Adipocyte (in vitro differentiated cells): ENCODE data around the gene PIEZO2.

Experiments
- DNase-seq: peaks from one replicate; pipeline ENCODE4 v3.0.0-alpha.2; 2015; ENCODE audit warnings: low read depth
- H3K27me3 ChIP-seq: replicated peaks from 2 replicates; pipeline ENCODE4 v1.7.0; 2013; ENCODE audit warnings: mild to moderate bottlenecking, low read length, moderate library complexity; ENCODE audit not compliant: control insufficient read depth, insufficient read depth
- H3K36me3 ChIP-seq: 2 replicates; pipeline ENCODE4 v1.7.0; 2013; ENCODE audit warnings: low read length, mild to moderate bottlenecking, moderate library complexity; ENCODE audit not compliant: control insufficient read depth, insufficient read depth, severe bottlenecking
- H3K4me1 ChIP-seq: 2 replicates; pipeline ENCODE4 v1.7.0; 2013; ENCODE audit warnings: mild to moderate bottlenecking, low read length, moderate library complexity; ENCODE audit not compliant: control insufficient read depth, insufficient read depth
- H3K4me3 ChIP-seq: 2 replicates; pipeline ENCODE4 v1.7.0; 2013; ENCODE audit warnings: mild to moderate bottlenecking, low read length, moderate library complexity
- H3K9ac ChIP-seq: 2 replicates; pipeline ENCODE4 v1.7.0; 2013; ENCODE audit warnings: mild to moderate bottlenecking, low read length, moderate library complexity
- H3K9me3 ChIP-seq: 2 replicates; pipeline ENCODE4 v1.7.0; 2013; ENCODE audit warnings: mild to moderate bottlenecking, low read length, moderate library complexity; ENCODE audit not compliant: control insufficient read depth

The PIEZO2 gene

GRCh38 chr18:11002277-11002676 lies 147.1 kb downstream of the PIEZO2 start:
- peaks cover 5% of the 10 kb centered on the region for H3K27me3 ChIP-seq
- no peaks in the 10 kb centered on the region for H3K36me3 ChIP-seq
- no peak overlapping the region for H3K9ac ChIP-seq
- H3K4me1 ChIP-seq = no peaks in the 10 kb centered on the region
- no peak for DNase-seq
- H3K9me3 ChIP-seq = peaks cover 15% of the 10 kb centered on the region
- no peak overlapping the region for H3K4me3 ChIP-seq

DNA sequence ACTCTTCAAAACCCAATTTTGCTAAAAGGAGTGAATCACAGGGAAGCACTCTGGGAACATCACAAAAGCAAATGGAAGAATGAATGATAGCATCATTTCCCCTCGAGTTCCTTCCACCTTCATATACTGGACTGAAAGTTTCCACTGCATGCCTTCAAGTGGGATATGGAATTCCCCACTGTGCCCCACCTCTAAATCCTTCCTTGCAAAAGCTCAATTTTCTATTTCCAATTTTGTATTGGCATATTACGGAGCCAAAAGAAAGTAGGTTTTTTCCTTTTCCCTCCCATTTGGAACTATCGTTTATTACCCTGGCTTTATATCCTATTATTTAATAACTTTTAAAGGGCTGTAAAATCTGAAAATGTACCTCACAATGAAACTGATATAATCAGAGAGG lies 149.3 kb downstream of the PIEZO2 start:
- Histone ChIP-seq H3K36me3 (no peaks in the 10 kb centered on the region), H3K4me1 (no peaks in the 10 kb centered on the region), H3K27me3 (no peaks in the 10 kb centered on the region), H3K9me3 (peaks cover 15% of the 10 kb centered on the region), H3K4me3 (no peak overlapping the region), H3K9ac (no peak overlapping the region)
- DNase-seq = no peak

DNA sequence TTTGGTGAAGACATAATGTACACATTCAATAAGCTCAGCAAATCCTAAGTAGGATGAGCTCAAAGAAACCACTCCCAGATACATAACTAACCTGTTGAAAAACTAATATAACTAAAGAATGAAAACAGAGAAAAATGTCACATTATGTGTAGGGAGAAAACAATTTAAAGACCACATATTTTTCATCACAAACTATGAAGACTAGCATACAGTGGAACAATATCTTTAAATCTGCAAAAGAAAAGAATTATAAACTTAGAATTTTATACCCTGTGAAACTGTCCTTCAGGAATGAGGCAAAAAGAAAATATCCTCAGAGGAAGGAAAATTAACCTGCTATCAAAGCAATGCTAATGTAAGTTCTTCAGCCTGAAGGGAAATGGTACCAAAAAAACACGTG lies 151.5 kb downstream of the PIEZO2 start:
- Histone ChIP-seq H3K4me1 (no peaks in the 10 kb centered on the region), H3K36me3 (no peaks in the 10 kb centered on the region), H3K4me3 (no peak overlapping the region), H3K9me3 (peaks cover 15% of the 10 kb centered on the region), H3K9ac (no peak overlapping the region), H3K27me3 (no peaks in the 10 kb centered on the region)
- no peak for DNase-seq

GRCh38 chr18:10995550-10995949 lies 153.8 kb downstream of the PIEZO2 start:
- peaks cover 19% of the 10 kb centered on the region for H3K9me3 ChIP-seq
- no peak overlapping the region for H3K9ac ChIP-seq
- no peak for DNase-seq
- H3K4me1 ChIP-seq = no peaks in the 10 kb centered on the region
- H3K4me3 ChIP-seq = no peak overlapping the region
- H3K27me3 ChIP-seq = no peaks in the 10 kb centered on the region
- H3K36me3 ChIP-seq = no peaks in the 10 kb centered on the region

DNA sequence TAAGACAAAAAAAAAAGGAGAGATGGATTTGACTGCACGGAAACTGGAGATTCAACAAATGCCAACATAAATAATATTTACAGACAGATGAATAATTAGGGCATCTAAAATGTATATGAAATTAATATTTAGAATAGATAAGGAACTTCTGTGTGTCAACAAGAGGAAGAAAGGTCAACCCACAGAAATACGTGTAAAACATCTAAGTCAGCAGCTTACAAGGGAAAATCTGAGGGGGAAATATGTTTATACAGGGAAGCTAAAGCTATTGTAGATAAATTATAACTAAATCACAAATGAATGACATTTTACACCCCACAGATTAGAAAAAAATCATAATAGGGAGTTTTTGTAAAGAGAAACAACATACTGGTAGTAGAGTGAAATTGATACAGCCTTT lies 159.9 kb downstream of the PIEZO2 start:
- H3K9ac ChIP-seq = no peak overlapping the region
- no peak for DNase-seq
- H3K36me3 ChIP-seq = no peaks in the 10 kb centered on the region
- peaks cover 40% of the 10 kb centered on the region for H3K9me3 ChIP-seq
- H3K4me1 ChIP-seq = no peaks in the 10 kb centered on the region
- H3K27me3 ChIP-seq = no peaks in the 10 kb centered on the region
- H3K4me3 ChIP-seq = no peak overlapping the region

DNA sequence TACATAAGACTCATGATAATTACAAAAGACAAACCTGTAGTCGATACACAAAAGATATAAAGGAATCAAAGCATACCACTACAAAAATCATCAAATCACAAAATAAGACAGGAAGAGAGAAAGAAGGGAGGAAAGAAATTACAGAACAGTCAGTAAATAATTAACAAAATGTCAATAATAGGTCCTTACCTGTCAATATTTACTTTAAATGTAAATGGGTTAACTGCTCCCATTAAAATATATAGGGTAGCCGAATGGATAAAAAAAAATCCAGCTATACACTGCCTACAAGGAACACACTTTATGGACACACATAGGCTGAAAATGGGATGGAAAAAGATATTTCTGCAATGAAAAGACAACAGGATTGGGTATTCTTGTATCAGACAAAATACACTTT lies 163.7 kb downstream of the PIEZO2 start:
- DNase-seq = no peak
- Histone ChIP-seq H3K9ac (no peak overlapping the region), H3K36me3 (no peaks in the 10 kb centered on the region), H3K27me3 (no peaks in the 10 kb centered on the region), H3K9me3 (peaks cover 52% of the 10 kb centered on the region), H3K4me1 (no peaks in the 10 kb centered on the region), H3K4me3 (no peak overlapping the region)

- no peak overlapping the region for H3K9ac ChIP-seq
- no peak overlapping the region for H3K4me3 ChIP-seq
- H3K9me3 ChIP-seq = peaks cover 20% of the 10 kb centered on the region
- DNase-seq = no peak
- H3K36me3 ChIP-seq = no peaks in the 10 kb centered on the region
- H3K27me3 ChIP-seq = no peaks in the 10 kb centered on the region
- H3K4me1 ChIP-seq = no peaks in the 10 kb centered on the region
These were observed 170.0 kb downstream of the PIEZO2 start for GRCh38 chr18:10979411-10979810.

DNA sequence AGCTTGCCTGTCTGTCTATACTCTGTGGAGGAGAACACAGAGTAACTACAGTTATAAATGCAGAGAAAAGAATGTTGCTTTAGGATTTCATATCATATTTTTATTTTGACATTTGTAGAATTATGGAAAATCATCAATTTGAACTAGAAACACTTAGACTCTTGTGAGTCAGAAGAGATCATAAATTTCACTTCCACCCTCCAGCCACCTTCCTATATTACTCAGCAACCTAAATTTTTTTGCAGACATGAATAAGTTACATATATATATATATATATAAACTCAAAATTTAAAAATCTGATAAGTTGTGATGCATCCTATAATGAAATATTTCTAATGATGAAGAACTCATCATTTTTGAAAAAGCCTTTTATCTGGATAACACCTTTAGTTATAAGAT lies 172.3 kb downstream of the PIEZO2 start:
- Histone ChIP-seq H3K9ac (no peak overlapping the region), H3K27me3 (no peaks in the 10 kb centered on the region), H3K4me3 (no peak overlapping the region), H3K4me1 (no peaks in the 10 kb centered on the region), H3K9me3 (peaks cover 11% of the 10 kb centered on the region), H3K36me3 (no peaks in the 10 kb centered on the region)
- DNase-seq = no peak

GRCh38 chr18:10973567-10974203 lies 175.7 kb downstream of the PIEZO2 start:
- Histone ChIP-seq H3K36me3 (no peaks in the 10 kb centered on the region), H3K9me3 (no peaks in the 10 kb centered on the region), H3K4me3 (no peak overlapping the region), H3K4me1 (no peaks in the 10 kb centered on the region), H3K27me3 (peaks cover 4% of the 10 kb centered on the region), H3K9ac (no peak overlapping the region)
- no peak for DNase-seq

DNA sequence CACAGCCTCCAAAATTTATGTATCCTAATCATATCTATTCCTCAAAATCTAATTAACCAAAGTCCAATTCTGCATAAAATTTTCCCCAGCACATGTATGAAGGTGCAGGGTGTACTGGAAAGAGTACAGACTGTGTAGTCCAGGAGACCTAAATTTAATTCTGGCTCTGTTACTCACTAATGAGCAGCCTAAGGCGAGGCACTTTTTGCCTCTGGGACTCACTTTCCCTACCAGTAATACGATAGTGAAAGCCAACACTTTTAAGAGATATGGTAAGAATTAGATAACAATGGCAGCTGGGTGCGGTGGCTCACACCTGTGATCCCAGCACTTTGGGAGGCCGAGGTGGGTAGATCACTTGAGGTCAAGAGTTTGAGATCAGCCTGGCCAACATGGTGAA lies 177.7 kb downstream of the PIEZO2 start:
- Histone ChIP-seq H3K9ac (no peak overlapping the region), H3K4me1 (no peaks in the 10 kb centered on the region), H3K9me3 (no peaks in the 10 kb centered on the region), H3K27me3 (peaks cover 4% of the 10 kb centered on the region), H3K36me3 (no peaks in the 10 kb centered on the region), H3K4me3 (no peak overlapping the region)
- no peak for DNase-seq

DNA sequence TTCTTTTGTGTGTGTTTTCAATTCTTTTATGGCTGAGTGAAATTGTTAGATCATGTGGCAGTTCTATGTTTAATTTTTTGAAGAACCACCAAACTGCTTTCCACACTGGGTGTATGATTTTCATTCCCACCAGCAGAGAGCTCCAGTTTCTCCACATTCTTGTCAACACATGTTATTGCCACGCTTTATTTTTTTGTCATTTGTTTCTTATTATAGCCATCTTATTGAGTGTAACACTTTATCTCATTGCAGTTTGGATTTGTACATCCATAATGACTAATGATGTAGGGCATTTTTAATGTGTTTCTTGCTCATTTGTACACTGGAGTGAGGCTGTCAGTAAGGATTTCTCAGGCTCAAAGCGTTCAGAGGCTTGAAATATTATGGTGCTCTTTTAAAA lies 184.2 kb downstream of the PIEZO2 start:
- Histone ChIP-seq H3K4me1 (no peaks in the 10 kb centered on the region), H3K9me3 (no peaks in the 10 kb centered on the region), H3K36me3 (no peaks in the 10 kb centered on the region), H3K27me3 (peaks cover 3% of the 10 kb centered on the region), H3K4me3 (no peak overlapping the region), H3K9ac (no peak overlapping the region)
- peak; percentile 33 for DNase-seq

DNA sequence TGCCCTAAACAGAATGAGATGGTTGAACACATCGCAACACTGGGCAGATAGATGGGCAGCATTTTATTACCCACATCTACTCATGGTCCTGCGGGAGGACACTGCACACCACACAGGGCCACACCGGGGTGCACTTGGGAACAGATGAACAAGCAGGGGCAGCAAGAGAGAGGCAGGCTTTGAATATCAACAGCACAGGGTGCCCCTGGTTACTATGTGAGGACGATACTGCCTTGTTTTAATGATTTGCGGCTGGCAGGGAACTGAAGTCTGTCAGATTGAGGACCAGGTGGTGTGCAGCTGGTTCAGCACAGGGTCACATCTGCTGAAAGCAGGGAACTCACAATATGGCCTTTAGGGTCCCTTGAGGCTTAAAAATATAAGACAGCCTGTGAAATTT lies 195.7 kb downstream of the PIEZO2 start:
- H3K9me3 ChIP-seq = peaks cover under 1% of the 10 kb centered on the region
- H3K36me3 ChIP-seq = no peaks in the 10 kb centered on the region
- no peak overlapping the region for H3K4me3 ChIP-seq
- no peak for DNase-seq
- no peaks in the 10 kb centered on the region for H3K4me1 ChIP-seq
- H3K27me3 ChIP-seq = no peaks in the 10 kb centered on the region
- no peak overlapping the region for H3K9ac ChIP-seq
